ENCODE data around the gene HIF3A. TPM values are rescaled to one million over a fixed set of nuclear protein-coding genes. Genes with fewer than 3 reads are reported as not detected.

HIF3A gene
- total RNA-seq, 1 experiment from 2014 or later, result 31.9 TPM

DNA sequence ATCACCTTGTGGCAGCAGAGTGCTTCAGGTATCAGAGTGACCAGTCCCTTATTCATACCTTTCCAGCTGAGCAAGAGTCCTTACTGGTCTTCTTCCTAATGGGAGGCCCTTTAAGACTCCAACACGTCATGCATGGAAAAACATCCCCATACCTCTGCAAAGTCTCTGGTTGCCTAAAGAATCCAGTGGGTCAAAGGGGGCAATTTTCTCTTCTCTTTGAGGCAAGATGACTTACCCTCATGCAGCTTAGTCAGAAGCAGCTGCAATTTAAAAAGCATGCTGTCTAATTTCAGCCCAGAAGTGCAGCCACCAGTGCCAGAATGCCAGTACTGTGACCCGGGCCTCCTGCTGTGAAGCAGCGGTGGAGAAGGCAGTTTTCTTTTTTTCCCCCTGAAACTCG lies 68.7 kb downstream of the HIF3A start:
- no peaks in the 10 kb centered on the region for H4K20me1 ChIP-seq (ENCODE audit: control insufficient read depth, insufficient read depth, insufficient read length)
- no peaks in the 10 kb centered on the region for H3K23me2 ChIP-seq (ENCODE audit: insufficient read length, low read depth, low read length, poor library complexity, severe bottlenecking)
- no peaks in the 10 kb centered on the region for H3K27me3 Mint-ChIP-seq (ENCODE audit: low read depth)
- peak overlapping the region in 2 of 3 experiments; percentile 15 to 70; a peak in 2 of 7 replicates for H3K27ac Mint-ChIP-seq
- WGBS (ENCODE audit: extremely low coverage, insufficient read length, low lambda C conversion rate), result no CpG with 5 or more reads among the region's 4 CpGs
- H3K14ac ChIP-seq (ENCODE audit: insufficient read depth, low read length), result no peak overlapping the region
- no peak overlapping the region for H3T11ph ChIP-seq (ENCODE audit: low read length)
- H4K8ac ChIP-seq (replicated peaks; ENCODE audit: insufficient read length, low read depth, low read length), result no peak overlapping the region
- H3K9me3 ChIP-seq (ENCODE audit: control insufficient read depth, low read depth, low read length), result no peaks in the 10 kb centered on the region
- H3K4me3 Mint-ChIP-seq, result no peak overlapping the region
- no peak overlapping the region for H2AK5ac ChIP-seq (ENCODE audit: insufficient read length, low read length)
- no peak overlapping the region for H2BK20ac ChIP-seq (ENCODE audit: low read depth, low read length, poor library complexity, severe bottlenecking)
- DNase-seq, result no peak
- H3K79me2 ChIP-seq (ENCODE audit: insufficient read depth, low read length), result no peaks in the 10 kb centered on the region
- no peak overlapping the region for H2BK5ac ChIP-seq (ENCODE audit: insufficient read length, low read length)
- no peak overlapping the region for H2BK15ac ChIP-seq (ENCODE audit: low read depth, low read length)
- TF ChIP-seq, protein P1, sequence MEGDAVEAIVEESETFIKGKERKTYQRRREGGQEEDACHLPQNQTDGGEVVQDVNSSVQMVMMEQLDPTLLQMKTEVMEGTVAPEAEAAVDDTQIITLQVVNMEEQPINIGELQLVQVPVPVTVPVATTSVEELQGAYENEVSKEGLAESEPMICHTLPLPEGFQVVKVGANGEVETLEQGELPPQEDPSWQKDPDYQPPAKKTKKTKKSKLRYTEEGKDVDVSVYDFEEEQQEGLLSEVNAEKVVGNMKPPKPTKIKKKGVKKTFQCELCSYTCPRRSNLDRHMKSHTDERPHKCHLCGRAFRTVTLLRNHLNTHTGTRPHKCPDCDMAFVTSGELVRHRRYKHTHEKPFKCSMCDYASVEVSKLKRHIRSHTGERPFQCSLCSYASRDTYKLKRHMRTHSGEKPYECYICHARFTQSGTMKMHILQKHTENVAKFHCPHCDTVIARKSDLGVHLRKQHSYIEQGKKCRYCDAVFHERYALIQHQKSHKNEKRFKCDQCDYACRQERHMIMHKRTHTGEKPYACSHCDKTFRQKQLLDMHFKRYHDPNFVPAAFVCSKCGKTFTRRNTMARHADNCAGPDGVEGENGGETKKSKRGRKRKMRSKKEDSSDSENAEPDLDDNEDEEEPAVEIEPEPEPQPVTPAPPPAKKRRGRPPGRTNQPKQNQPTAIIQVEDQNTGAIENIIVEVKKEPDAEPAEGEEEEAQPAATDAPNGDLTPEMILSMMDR (conservative IDR thresholded peaks at IDR 0.05), result no peak
- H3K36me3 Mint-ChIP-seq (ENCODE audit: insufficient read depth in 1 of 3, low read depth in 3 of 3), result peaks cover 17 to 42% (median 39%) of the 10 kb centered on the region in 3 experiments; a peak in 6 of 7 replicates
- H3K27me3 ChIP-seq (ENCODE audit: insufficient read depth, low read length), result no peaks in the 10 kb centered on the region
- H2BK12ac ChIP-seq (ENCODE audit: insufficient read length, low read depth, low read length), result no peak overlapping the region
- no peak overlapping the region for H4K91ac ChIP-seq (ENCODE audit: insufficient read length, low read depth, low read length)
- H3K4me2 ChIP-seq (ENCODE audit: insufficient read depth, insufficient read length, low read length), result no peak overlapping the region
- H3K23ac ChIP-seq (ENCODE audit: insufficient read length, low read depth, low read length), result no peak overlapping the region
- H3K9ac ChIP-seq (ENCODE audit: extremely low read depth, insufficient read length, low read length), result no peak overlapping the region
- no peak overlapping the region for H3K56ac ChIP-seq (ENCODE audit: insufficient read length, low read depth, low read length)
- peaks cover 5% of the 10 kb centered on the region for H3K79me1 ChIP-seq (ENCODE audit: insufficient read depth, low read depth, low read length, poor library complexity, severe bottlenecking)
- no peaks in the 10 kb centered on the region for H3K9me3 Mint-ChIP-seq
- H2BK120ac ChIP-seq (ENCODE audit: low read depth, low read length, poor library complexity, severe bottlenecking), result no peak overlapping the region
- H2AFZ ChIP-seq (ENCODE audit: low read length), result no peak overlapping the region
- no peak overlapping the region for H3K27ac ChIP-seq (ENCODE audit: insufficient read length, low read depth, low read length)
- H3K18ac ChIP-seq (ENCODE audit: insufficient read length, low read depth, low read length), result no peak overlapping the region
- no peaks in the 10 kb centered on the region for H3K4me1 ChIP-seq (ENCODE audit: insufficient read depth, low read length)
- H3K4ac ChIP-seq (ENCODE audit: low read depth, low read length), result no peak overlapping the region
- no peak overlapping the region for H4K5ac ChIP-seq (ENCODE audit: insufficient read length, low read depth, low read length)
- H3K4me1 Mint-ChIP-seq, result peaks cover 7% of the 10 kb centered on the region in 2 experiments; a peak in 3 of 4 replicates

Data from H9 (cell line).